LNCAP (cell line): ENCODE results near the gene HDAC7.

Experiments
- CTCF ChIP-seq: fragments of 450-650 bp; IDR thresholded peaks from 2 replicates; pipeline ENCODE4 v1.5.1; 2017; ENCODE audit warnings: mild to moderate bottlenecking

HDAC7 gene

GRCh38 chr12:47818467-47819137 is 1.1 kb downstream of the HDAC7 start:
- no peak for TF ChIP-seq CTCF

- TF ChIP-seq CTCF, result no peak
Measured at GRCh38 chr12:47818007-47818376, 1.7 kb downstream of the HDAC7 start.

- no peak for TF ChIP-seq CTCF
Measured at GRCh38 chr12:47817272-47818006, 2.3 kb downstream of the HDAC7 start.

GRCh38 chr12:47816403-47817271 is 3.1 kb downstream of the HDAC7 start:
- no peak for TF ChIP-seq CTCF

- TF ChIP-seq CTCF, result no peak
Measured at GRCh38 chr12:47814539-47815170, 5.0 kb downstream of the HDAC7 start.

GRCh38 chr12:47813511-47814196 is 6.0 kb downstream of the HDAC7 start:
- no peak for TF ChIP-seq CTCF
